NOMO-1 treated with dmso at 0.1 percent for 144 hours (cell line): Measurements from ENCODE around the gene ADAMTSL5.
"Not testable (repeated sequence)": the region's sequence is repeated elsewhere in the genome, so short reads cannot be mapped to it uniquely, and the experiment has no call there.

Experiments
- DNase-seq: peaks from one replicate; lab custom pipeline; 2025; ENCODE audit not compliant: unreplicated experiment; lab: John Stamatoyannopoulos, UW

ADAMTSL5 gene

GRCh38 chr19:1530856-1531255 lies 18.0 kb upstream of the ADAMTSL5 start:
- DNase-seq = not testable (repeated sequence)

- no peak for DNase-seq
Observed at GRCh38 chr19:1529430-1529816, 16.6 kb upstream of the ADAMTSL5 start.

- no peak for DNase-seq
Observed at GRCh38 chr19:1528596-1529429, 16.0 kb upstream of the ADAMTSL5 start.

GRCh38 chr19:1527650-1528309 lies 15.0 kb upstream of the ADAMTSL5 start:
- no peak for DNase-seq

GRCh38 chr19:1526979-1527649 lies 14.3 kb upstream of the ADAMTSL5 start:
- no peak for DNase-seq

- no peak for DNase-seq
Observed at GRCh38 chr19:1526066-1526778, 13.4 kb upstream of the ADAMTSL5 start.

- no peak for DNase-seq
Observed at GRCh38 chr19:1525343-1525742, 12.5 kb upstream of the ADAMTSL5 start.

- DNase-seq = no peak
Observed at GRCh38 chr19:1524972-1525325, 12.1 kb upstream of the ADAMTSL5 start.

GRCh38 chr19:1524287-1524971 lies 11.6 kb upstream of the ADAMTSL5 start:
- DNase-seq = no peak

GRCh38 chr19:1523412-1524286 lies 10.8 kb upstream of the ADAMTSL5 start, which contains the start of gene PLK5:
Gene PLK5, plus strand, starts transcription at chr19:1524077. Its CDS starts 2,920 bp downstream, at chr19:1526997.
- DNase-seq = no peak

GRCh38 chr19:1522838-1523237 lies 10.0 kb upstream of the ADAMTSL5 start:
- no peak for DNase-seq

GRCh38 chr19:1522061-1522460 lies 9.2 kb upstream of the ADAMTSL5 start:
- DNase-seq = no peak

- DNase-seq = no peak
Observed at GRCh38 chr19:1521636-1522035, 8.8 kb upstream of the ADAMTSL5 start.

- DNase-seq = no peak
Observed at GRCh38 chr19:1520203-1520780, 7.5 kb upstream of the ADAMTSL5 start.

- DNase-seq = not testable (repeated sequence)
Observed at GRCh38 chr19:1519802-1520201, 7.0 kb upstream of the ADAMTSL5 start.

GRCh38 chr19:1518471-1518870 lies 5.7 kb upstream of the ADAMTSL5 start:
- DNase-seq = no peak

- no peak for DNase-seq
Observed at GRCh38 chr19:1516395-1516753, 3.6 kb upstream of the ADAMTSL5 start.

GRCh38 chr19:1514986-1515721 lies 2.3 kb upstream of the ADAMTSL5 start:
- DNase-seq = no peak

GRCh38 chr19:1514295-1514661 lies 1.5 kb upstream of the ADAMTSL5 start:
- no peak for DNase-seq
